Activated CD4-positive, alpha-beta T cell treated with anti-CD3 and anti-CD28 coated beads, Interleukin-2, amount 50 U/mL, for 4 hours (primary cell): ENCODE results near the gene RAMAC.
"Not testable (repeated sequence)": the region's sequence is repeated elsewhere in the genome, so short reads cannot be mapped to it uniquely, and the experiment has no call there.

Experiments used
- DNase-seq, 2 experiments: peaks; one replicate each; pipeline ENCODE4 v3.0.0-alpha.2; 2020

The RAMAC gene

DNA sequence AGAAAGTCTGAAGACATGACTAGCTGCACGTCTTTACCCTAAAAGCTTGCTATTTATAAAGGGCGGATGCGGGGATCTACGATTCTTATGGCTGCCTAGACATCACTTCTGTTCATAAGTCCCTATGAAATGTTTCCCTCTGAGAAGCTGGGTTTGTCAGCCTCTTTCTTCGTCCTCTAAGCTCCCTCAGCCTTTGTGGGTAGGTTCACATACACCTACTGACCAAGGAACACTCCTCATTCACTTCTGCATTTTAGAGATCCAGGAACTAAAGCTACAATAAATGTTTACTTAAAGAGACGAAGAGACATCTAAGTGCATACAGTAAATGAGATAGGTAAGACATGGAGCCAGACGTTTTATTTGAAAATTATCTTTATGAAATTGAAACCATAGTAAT, 16.7 kb upstream of the RAMAC start:
- no peak for DNase-seq

DNA sequence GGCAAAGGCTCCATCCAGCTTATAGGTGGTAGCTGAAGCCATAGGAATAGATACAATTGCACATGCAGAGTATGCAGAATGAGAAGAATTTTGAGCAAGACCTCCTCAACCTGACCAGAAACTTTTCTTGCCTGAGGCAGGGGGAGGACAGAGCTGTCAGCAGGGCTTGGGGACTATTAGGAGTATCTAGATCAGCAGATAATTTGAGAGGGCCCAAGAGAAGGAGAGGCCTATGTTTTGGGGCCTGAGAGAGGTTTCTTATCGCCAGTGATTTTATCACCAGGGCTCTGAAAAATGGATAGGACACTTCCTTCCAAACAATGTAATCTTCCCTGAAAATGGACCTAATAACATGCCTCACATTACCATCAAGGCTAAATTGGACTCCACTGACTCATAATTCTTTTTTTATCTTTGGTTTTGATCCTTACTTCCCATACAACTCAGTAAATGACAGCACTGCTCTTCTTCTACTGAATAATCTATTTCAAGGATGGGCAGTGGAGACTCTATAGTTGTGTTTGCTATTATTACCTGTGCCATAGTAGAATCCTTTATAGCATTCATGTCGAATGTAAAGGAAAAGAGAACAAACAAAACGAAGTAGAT, 15.8 kb upstream of the RAMAC start:
- no peak for DNase-seq

GRCh38 chr15:82970696-82971095, 15.3 kb upstream of the RAMAC start:
- DNase-seq, result no peak

GRCh38 chr15:82971218-82971984, 14.6 kb upstream of the RAMAC start:
- no peak for DNase-seq

DNA sequence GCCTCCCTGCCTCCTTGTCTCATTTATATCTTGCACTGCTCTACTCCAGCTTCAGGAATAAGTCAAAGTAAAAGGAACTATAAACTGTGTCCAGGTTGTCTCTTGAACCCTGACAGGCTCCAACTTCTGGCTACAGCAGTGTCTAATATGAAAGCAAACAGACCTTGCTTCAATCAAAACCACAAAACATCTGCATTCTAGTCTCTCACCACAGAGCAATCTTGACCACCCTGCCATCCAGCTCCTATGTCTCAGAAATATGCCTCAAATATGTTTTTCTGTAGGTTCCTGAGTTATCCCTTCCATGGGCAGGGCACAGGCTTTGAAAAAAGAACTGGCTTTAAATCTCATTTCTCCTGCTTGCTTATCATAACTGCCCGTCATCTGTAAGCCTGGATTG, 13.0 kb upstream of the RAMAC start:
- no peak for DNase-seq

- DNase-seq, result no peak
Observed at GRCh38 chr15:82977076-82977475, 8.9 kb upstream of the RAMAC start.

GRCh38 chr15:82978438-82978837, 7.6 kb upstream of the RAMAC start:
- no peak for DNase-seq

DNA sequence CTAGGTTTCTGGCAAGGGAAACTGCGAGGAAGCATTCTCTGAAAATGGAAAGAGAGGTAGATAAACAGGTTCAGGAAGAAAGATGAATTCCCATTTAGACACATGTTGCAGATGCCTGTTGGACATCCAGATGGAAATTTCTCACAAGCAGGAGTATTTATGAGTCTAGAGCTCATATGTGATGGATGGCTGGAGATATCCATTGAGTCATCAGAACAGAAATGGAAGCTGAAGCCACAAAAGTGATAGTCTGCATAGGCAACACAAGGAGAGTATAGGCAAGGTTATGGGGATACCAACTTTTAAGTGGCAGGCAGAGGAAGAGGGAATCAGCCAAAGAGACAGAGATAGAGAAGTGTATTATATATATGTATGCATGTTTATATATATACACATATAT, 6.3 kb upstream of the RAMAC start:
- no peak for DNase-seq

DNA sequence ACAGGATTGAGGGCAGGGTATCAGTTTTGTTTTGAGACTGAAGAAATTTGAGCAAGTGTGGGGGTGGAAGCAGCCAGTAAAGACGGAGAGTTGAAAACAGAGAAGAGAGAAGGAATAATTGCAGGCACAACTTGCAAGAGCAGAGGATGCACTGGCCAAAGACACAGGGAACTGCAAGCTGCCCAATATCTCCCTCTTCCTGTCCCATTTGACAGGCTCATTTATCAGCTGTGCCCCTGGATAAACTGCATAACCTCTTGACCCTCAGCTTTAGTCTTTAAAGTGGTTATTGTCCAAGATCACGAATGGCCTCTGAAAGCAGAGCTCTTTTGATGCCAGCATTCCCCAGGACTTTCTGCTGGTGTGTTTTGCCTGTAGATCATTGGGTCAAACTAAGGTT, 5.0 kb upstream of the RAMAC start:
- no peak for DNase-seq

GRCh38 chr15:82986442-82986780, 401 bp downstream of the RAMAC start:
- peak in 1 of 2 experiments; percentile 9 for DNase-seq

- DNase-seq, result no peak
Observed at GRCh38 chr15:82992436-82992998, 6.5 kb downstream of the RAMAC start.

DNA sequence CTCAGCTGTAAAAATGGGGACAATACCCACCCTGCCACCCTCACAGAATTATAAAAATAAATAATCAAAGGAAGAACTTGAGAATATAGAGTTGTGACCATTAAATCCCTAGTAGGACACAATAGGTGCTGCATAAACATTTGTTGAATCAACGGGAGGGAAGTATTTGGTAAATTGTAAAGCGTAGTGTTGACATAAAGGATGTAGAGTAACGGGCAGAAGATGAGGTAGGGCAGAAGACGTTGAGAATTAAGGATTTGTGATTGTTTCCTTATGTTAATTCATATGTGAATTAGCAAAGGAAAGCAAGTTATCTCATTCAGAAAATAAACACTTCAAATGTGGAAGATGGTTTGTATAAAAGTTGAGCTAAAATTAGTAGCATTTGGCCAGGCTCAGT, 7.1 kb downstream of the RAMAC start:
- no peak for DNase-seq

- DNase-seq, result no peak
Observed at GRCh38 chr15:82995076-82995475, 9.1 kb downstream of the RAMAC start.

DNA sequence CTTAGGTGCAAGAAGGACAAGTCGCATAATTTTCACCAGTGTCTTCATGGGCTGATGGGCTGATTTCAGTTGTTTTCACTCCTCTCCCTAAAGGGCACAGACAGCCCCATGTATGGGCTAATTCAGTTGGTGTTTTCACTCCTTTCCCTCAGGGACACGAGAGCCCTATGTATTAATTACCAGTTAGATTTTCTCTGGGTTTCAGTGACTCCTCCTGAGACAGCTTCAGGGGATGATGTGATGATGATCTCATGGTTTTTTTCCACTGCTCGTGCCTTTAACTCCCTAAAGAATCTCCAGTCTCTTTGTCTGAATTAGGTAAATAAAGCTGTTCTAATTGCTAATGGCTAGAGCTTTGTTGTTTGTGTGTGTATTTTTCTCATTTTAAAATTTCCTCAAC, 9.9 kb downstream of the RAMAC start:
- DNase-seq, result no peak

DNA sequence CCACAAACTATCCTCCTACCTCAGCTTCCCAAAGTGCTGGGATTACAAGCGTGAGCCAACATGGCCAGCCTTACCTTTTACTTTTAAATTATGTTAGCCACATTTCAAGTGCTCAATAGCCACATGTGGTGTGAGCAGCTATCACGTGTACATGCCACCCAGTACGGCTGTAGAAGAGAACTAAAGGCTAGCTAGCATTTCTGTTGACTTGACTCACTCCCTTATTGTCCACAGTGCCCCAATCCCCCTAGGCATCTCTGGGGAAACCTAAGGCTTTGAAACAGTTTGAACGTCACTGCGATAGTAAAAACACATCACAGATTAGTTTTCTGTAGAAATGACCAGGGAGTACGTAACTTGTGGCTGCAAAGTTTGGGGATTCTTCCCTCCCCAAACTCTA, 13.4 kb downstream of the RAMAC start:
- no peak for DNase-seq

DNA sequence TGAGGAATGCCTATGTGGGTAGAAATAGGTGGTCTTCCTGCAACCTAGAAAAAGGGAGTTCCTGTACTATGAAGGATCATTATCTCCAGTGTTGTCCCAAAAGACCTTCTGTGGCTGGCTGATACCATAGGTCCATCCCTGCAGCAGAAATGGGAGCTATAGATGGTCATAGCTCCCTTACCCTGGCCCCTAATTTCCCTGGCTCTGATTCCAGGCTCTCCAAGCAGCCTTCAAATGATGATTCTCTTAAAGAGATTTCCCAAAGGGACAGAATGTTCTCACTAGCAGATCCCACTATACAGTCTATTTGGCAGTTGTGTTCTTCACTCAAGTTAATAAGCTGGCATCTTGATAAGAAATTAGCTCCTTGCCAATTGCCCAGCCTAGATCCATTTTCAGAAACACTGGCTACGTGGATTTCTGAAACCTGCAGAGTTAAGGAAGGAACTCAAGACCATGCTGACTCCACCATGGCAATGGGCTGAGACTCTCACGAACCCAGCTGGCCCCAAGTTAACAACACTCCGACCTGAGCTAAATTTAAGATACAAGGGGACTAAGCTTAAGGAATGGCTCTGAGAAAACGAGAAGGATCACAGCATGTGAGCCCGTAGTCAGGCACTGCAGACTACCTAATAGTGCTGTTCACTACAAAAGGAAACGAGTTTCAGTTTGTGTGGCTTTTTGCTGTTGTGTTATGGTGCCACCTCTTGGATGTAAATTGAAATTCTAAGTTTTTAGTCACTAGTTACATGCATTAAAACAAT, 14.1 kb downstream of the RAMAC start:
- DNase-seq, result peak in 1 of 2 experiments; percentile 5

GRCh38 chr15:83000672-83001031, 14.6 kb downstream of the RAMAC start:
- DNase-seq, result not testable (repeated sequence)

DNA sequence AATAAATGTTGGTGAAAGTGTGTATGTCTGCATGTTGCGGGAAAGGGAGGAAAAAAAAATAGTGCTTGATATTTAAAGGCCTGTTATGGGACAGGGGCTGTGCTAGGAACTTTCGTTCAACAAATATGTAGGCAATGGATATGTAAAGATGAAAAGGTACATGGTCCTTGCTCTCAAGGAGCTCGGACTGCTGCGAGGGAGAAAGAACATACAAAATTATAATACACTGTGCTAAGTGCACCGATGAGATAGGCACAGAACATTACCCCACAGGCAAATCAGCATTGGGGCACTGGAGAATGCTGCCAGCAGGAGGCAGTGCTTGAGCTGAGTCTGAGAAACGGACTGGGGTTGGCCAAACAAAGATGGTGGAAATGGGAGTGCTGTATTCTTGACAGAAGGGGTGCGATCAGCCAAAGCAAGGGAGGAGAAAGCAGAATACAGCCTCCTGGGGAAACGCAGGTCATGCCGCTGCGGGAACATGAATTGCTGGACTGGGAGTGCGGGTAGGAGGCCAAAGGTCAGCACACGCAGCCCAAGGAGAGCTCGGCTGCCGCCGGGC, 24.8 kb downstream of the RAMAC start:
- DNase-seq, result peak; percentile 77

DNA sequence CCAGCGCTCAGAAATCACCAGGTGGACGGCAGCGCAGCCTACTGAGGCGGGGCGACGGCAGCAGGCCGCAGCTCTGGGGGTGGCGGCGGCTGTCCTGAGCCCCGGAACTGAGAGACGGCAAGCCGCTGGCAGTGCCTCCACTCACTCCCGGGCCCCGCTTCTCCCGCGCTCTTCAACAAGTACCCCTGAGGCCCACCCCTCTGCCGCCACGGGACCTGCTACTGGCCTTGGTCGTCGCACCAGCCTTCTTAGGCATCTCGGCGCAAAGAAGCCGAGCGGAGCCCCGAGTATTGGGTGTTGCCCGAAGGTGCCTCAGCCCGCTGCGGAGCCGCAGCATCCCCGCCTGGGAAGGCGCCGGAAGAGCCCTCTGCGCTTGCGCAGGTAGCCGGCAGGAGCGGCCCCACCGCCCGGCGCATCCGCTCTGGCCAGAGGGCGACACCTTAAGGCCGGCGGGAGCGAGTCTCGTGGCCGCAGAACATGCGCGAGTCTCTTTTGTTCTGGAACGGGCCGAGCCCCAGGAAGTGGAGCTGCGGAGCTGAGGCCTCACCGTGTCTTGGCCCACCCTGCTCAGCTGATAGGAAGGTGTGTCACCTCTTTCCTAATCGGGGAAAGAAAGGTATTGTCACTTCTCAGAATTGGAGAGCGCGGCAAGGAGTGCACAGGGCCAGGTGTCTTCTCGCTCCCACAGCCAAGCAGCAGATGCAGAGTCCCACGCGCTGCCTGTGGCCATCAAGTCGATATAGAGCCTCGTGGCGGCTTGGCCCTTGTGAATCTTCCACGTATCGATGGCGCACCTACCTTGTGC, 25.5 kb downstream of the RAMAC start, which contains the start of gene C15orf40:
TSS of gene C15orf40 (minus strand) at position 369 of the 805 bp plus-strand sequence. CDS start at position 337, 32 bp downstream.
- DNase-seq, result peak; percentile 78 to 80

- DNase-seq, result no peak
Observed at GRCh38 chr15:83012076-83012426, 26.0 kb downstream of the RAMAC start.

- no peak for DNase-seq
Observed at GRCh38 chr15:83012636-83013035, 26.6 kb downstream of the RAMAC start.

- DNase-seq, result no peak
Observed at GRCh38 chr15:83014205-83014653, 28.2 kb downstream of the RAMAC start.
